Cardiac muscle cell (in vitro differentiated cells and primary cell): Measurements from ENCODE around the gene CHKB. TPM values are rescaled to one million over a fixed set of nuclear protein-coding genes. Genes with fewer than 3 reads are reported as not detected.

Experiments
- DNase-seq, 2 donors: peaks; one replicate each; pipeline versions ENCODE4 v3.0.0 to v3.0.0-alpha.2; 2010 to 2017; ENCODE audit warnings: low read depth in 1 of 2, low spot score in 1 of 2
- H3K27ac ChIP-seq: fragments of 200-600 bp; sonication (generic); 2 replicates; pipeline ENCODE4 v1.5.1; 2016
- H3K27me3 ChIP-seq: fragments of 200-600 bp; sonication (generic); 2 replicates; pipeline ENCODE4 v1.6.0; 2016; ENCODE audit warnings: control low read depth
- H3K36me3 ChIP-seq: fragments of 200-600 bp; sonication (generic); 2 replicates; pipeline ENCODE4 v1.5.1; 2016; ENCODE audit warnings: control low read depth
- H3K4me1 ChIP-seq: fragments of 200-600 bp; sonication (generic); 2 replicates; pipeline ENCODE4 v1.8.1; 2017; ENCODE audit warnings: low read depth, mild to moderate bottlenecking, mixed run types
- H3K4me3 ChIP-seq: fragments of 200-600 bp; sonication (generic); 2 replicates; pipeline ENCODE4 v1.5.1; 2016; ENCODE audit warnings: mild to moderate bottlenecking
- H3K9me3 ChIP-seq: fragments of 200-600 bp; sonication (generic); 2 replicates; pipeline ENCODE4 v1.5.1; 2017; ENCODE audit warnings: low read depth, mild to moderate bottlenecking, control low read depth
- CTCF ChIP-seq: IDR thresholded peaks from 2 replicates; pipeline ENCODE4 v1.5.1; 2012; ENCODE audit warnings: low read depth, mild to moderate bottlenecking, low read length
- polyA plus RNA-seq: library from polyadenylated mRNA; unstranded; fragments of >200 nt; fragmentation: Nextera tagmentation; extraction: Ambion mirVana; gene quantifications from 2 replicates; pipeline ENCODE4 v1.2.1, GENCODE V29; 2016
- total RNA-seq: library from RNA; depleted of rRNA; stranded (reverse); fragments of >200 nt; gene quantifications from 2 replicates; pipeline ENCODE4 v1.2.3, GENCODE V29; 2016

The CHKB gene
- total RNA-seq (54.6 and 73.4 TPM in 2 replicates), polyA plus RNA-seq (100 and 134 TPM in 2 replicates)

GRCh38 chr22:50582493-50583293 is at the start of gene CHKB:
Gene CHKB (minus strand): TSS chr22:50582849. CDS start chr22:50582781, 68 bp downstream.
- Histone ChIP-seq H3K9me3 (no peaks in the 10 kb centered on the region), H3K4me1 (peaks cover 25% of the 10 kb centered on the region), H3K27me3 (no peaks in the 10 kb centered on the region), H3K4me3 (peak within 1 kb of the TSS; percentile 50), H3K27ac (peak within 1 kb of the TSS; percentile 91), H3K36me3 (no peaks in the 10 kb centered on the region)
- TF ChIP-seq CTCF: no peak
- DNase-seq: peak; percentile 98 to 99

GRCh38 chr22:50630376-50630775 is 47.7 kb upstream of the CHKB start:
- no peak for TF ChIP-seq CTCF
- DNase-seq: no peak
- no peak overlapping the region for H3K27ac ChIP-seq

GRCh38 chr22:50628543-50629134 is 46.0 kb upstream of the CHKB start:
- H3K4me1 ChIP-seq: peaks cover 4% of the 10 kb centered on the region
- DNase-seq: no peak
- H3K27ac ChIP-seq: peak overlapping the region; percentile 40
- H3K27me3 ChIP-seq: no peaks in the 10 kb centered on the region
- H3K36me3 ChIP-seq: no peaks in the 10 kb centered on the region
- no peaks in the 10 kb centered on the region for H3K9me3 ChIP-seq
- peak overlapping the region; percentile 98 for H3K4me3 ChIP-seq
- TF ChIP-seq CTCF: no peak

More at GRCh38 chr22:50630376-50630775, 47.7 kb upstream of the CHKB start:
- no peaks in the 10 kb centered on the region for H3K27me3 ChIP-seq
- no peak overlapping the region for H3K4me3 ChIP-seq
- H3K9me3 ChIP-seq: no peaks in the 10 kb centered on the region
- H3K36me3 ChIP-seq: no peaks in the 10 kb centered on the region
- H3K4me1 ChIP-seq: peaks cover 4% of the 10 kb centered on the region

GRCh38 chr22:50627642-50628542 is 45.2 kb upstream of the CHKB start, which contains the start of gene ARSA:
Gene ARSA (minus strand): TSS chr22:50628152. CDS start chr22:50627779, 373 bp downstream.
- Histone ChIP-seq H3K36me3 (no peaks in the 10 kb centered on the region), H3K27ac (peak within 1 kb of the TSS; percentile 40), H3K9me3 (no peaks in the 10 kb centered on the region), H3K4me3 (peak within 1 kb of the TSS; percentile 98), H3K4me1 (peaks cover 4% of the 10 kb centered on the region), H3K27me3 (no peaks in the 10 kb centered on the region)
- peak; percentile 88 for DNase-seq
- peak; percentile 24 for TF ChIP-seq CTCF
